PC-3 (cell line): ENCODE data around the gene DIS3L2. TPM values are rescaled to one million over a fixed set of nuclear protein-coding genes. Genes with fewer than 3 reads are reported as not detected.

Experiments used
- ATAC-seq: fragments of 200-7000 bp; cut with Tn5 transposase; 2 replicates; pipeline ENCODE4 v1.9.1; 2020; ENCODE audit warnings: mild to moderate bottlenecking, moderate library complexity
- BruUV-seq: library from RNA; stranded (reverse); fragments of 400-500 nt; replicated peaks from 2 replicates; lab custom pipeline; 2021; lab: Mats Ljungman, UMichigan
- CTCF ChIA-PET: fragments of 300-600 bp; sonication (Branson Sonifier 250); formaldehyde crosslinking; loops from one replicate; lab custom pipeline; 2022; ENCODE audit warnings: antibody characterized with exemption; lab: Charles Lee
- POLR2A ChIA-PET: fragments of 300-600 bp; sonication (Branson Sonifier 250); formaldehyde crosslinking; loops from one replicate; lab custom pipeline; 2022; ENCODE audit warnings: antibody characterized with exemption; ENCODE audit not compliant: unreplicated experiment; lab: Charles Lee
- DNase-seq: peaks from one replicate; pipeline ENCODE4 v3.0.0-alpha.2; 2015
- H2AFZ ChIP-seq: fragments of 300-600 bp; sonication (generic); 2 replicates; pipeline ENCODE4 v1.6.0; 2016; ENCODE audit warnings: antibody characterized with exemption, low read length
- H3F3A ChIP-seq: fragments of 300-600 bp; sonication (generic); one replicate; pipeline ENCODE4 v1.6.0; 2017; ENCODE audit warnings: antibody characterized with exemption, low read length, control low read depth, mild to moderate bottlenecking; ENCODE audit not compliant: unreplicated experiment
- H3K27ac ChIP-seq: fragments of 300-600 bp; sonication (generic); 2 replicates; pipeline ENCODE4 v1.5.1; 2016; ENCODE audit warnings: mild to moderate bottlenecking, low read length
- H3K27me3 ChIP-seq: fragments of 300-600 bp; sonication (generic); 2 replicates; pipeline ENCODE4 v1.6.1; 2016; ENCODE audit warnings: low read length, mixed read lengths
- H3K36me3 ChIP-seq: fragments of 300-600 bp; sonication (generic); 2 replicates; pipeline ENCODE4 v1.6.1; 2016; ENCODE audit warnings: low read depth, mixed run types, low read length, mixed read lengths
- H3K4me1 ChIP-seq: fragments of 300-600 bp; sonication (generic); 2 replicates; pipeline ENCODE4 v1.5.1; 2016; ENCODE audit warnings: low read length; ENCODE audit not compliant: insufficient read depth
- H3K4me2 ChIP-seq: fragments of 300-600 bp; sonication (generic); 2 replicates; pipeline ENCODE4 v1.6.0; 2016; ENCODE audit warnings: low read length
- H3K4me3 ChIP-seq: fragments of 300-600 bp; sonication (generic); 2 replicates; pipeline ENCODE4 v1.5.1; 2016; ENCODE audit warnings: mild to moderate bottlenecking, low read length, mixed read lengths
- H3K79me2 ChIP-seq: fragments of 300-600 bp; sonication (generic); 2 replicates; pipeline ENCODE4 v1.6.1; 2017; ENCODE audit warnings: low read length, mixed read lengths
- H3K9ac ChIP-seq: fragments of 300-600 bp; sonication (generic); 2 replicates; pipeline ENCODE4 v1.6.0; 2016; ENCODE audit warnings: mild to moderate bottlenecking, low read length
- H3K9me2 ChIP-seq: fragments of 300-600 bp; sonication (generic); replicated peaks from 2 replicates; pipeline ENCODE4 v1.6.1; 2016; ENCODE audit warnings: mixed run types, low read length, mixed read lengths
- H3K9me3 ChIP-seq: fragments of 300-600 bp; sonication (generic); 2 replicates; pipeline ENCODE4 v1.6.1; 2016; ENCODE audit warnings: low read length, mixed read lengths
- H4K20me1 ChIP-seq: fragments of 300-600 bp; sonication (generic); 2 replicates; pipeline ENCODE4 v1.6.1; 2016; ENCODE audit warnings: low read length, mixed read lengths
- EZH2 ChIP-seq: fragments of 300-600 bp; sonication (generic); IDR thresholded peaks from one replicate; pipeline ENCODE4 v1.6.1; 2017; ENCODE audit warnings: antibody characterized with exemption, mild to moderate bottlenecking, low read length; ENCODE audit not compliant: unreplicated experiment
- EZH2phosphoT487 ChIP-seq: fragments of 300-600 bp; sonication (generic); IDR thresholded peaks from 2 replicates; pipeline ENCODE4 v1.6.1; 2018; ENCODE audit warnings: mild to moderate bottlenecking, antibody characterized with exemption, low read length, borderline replicate concordance
- intact Hi-C: fragments of 100-400 bp; cut with micrococcal nuclease; formaldehyde crosslinking; loops from 2 replicates; pipeline ENCODE4 v1.9.0; 2023
- total RNA-seq: library from RNA; depleted of rRNA; stranded (reverse); fragments of >200 nt; gene quantifications from 2 replicates; pipeline ENCODE4 v1.2.3, GENCODE V29; 2014
- TF ChIP-seq, protein P1 (sequence below): fragments of 300-600 bp; sonication (generic); conservative IDR thresholded peaks from 2 replicates; pipeline ENCODE4 v1.5.1; 2017; ENCODE audit warnings: antibody characterized with exemption, low read depth, mild to moderate bottlenecking, low read length

DIS3L2 gene
- total RNA-seq, 1 experiment from 2014 or later, result 22.8 TPM

DNA sequence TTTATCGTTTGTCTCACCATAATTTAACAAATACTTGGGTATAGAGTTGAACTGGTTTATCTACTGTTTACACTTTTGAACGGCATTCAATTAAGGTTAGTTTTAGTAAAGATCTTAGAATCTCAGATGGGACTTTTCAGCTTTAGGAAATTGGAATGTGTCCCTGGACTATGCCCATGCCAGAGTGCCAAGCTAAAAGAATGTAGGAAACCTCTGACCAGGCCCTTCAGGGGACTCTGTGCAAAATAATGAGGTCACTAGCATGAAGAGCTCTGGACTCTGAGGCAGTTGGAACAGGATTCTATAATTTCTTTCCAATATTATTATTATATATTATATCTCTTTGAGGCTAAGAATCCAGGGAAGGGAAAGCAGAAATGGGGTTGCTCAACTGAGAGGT, 13.5 kb downstream of the DIS3L2 start:
- no TSS peak for BruUV-seq
- no peaks in the 10 kb centered on the region for H3K9me3 ChIP-seq
- H2AFZ ChIP-seq, result no peak overlapping the region

DNA sequence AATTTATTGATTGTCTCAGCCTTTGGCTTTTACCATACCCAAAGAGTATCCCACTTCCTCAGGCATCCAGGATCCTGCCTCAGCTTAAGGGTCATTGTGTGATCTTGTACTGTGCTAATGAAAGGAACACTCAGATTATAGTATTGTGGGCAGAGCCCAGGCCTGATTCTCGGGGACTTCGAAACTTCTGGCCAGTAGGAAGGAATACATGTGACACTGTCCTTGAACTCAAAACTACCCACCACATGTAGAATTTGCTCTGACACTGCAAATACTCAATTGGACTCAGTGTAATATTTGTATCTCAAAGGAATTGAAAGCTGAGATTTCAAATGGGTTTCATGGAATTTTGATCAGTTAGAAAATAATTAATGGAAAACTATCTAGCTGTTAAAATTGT, 15.9 kb downstream of the DIS3L2 start:
- Histone ChIP-seq H2AFZ (no peak overlapping the region), H3K36me3 (no peaks in the 10 kb centered on the region), H3K4me1 (no peaks in the 10 kb centered on the region), H3K4me3 (no peak overlapping the region), H3K9me2 (no peaks in the 10 kb centered on the region), H3K9ac (no peak overlapping the region), H3K4me2 (no peak overlapping the region), H3K79me2 (no peaks in the 10 kb centered on the region; the same call in 1 of the 2 replicates), H3K27me3 (no peaks in the 10 kb centered on the region), H3K27ac (no peak overlapping the region), H3K9me3 (no peaks in the 10 kb centered on the region), H3F3A (no peaks in the 10 kb centered on the region), H4K20me1 (no peaks in the 10 kb centered on the region)
- ChIA-PET POLR2A (no interaction called here), CTCF (no interaction called here)
- TF ChIP-seq, protein P1, sequence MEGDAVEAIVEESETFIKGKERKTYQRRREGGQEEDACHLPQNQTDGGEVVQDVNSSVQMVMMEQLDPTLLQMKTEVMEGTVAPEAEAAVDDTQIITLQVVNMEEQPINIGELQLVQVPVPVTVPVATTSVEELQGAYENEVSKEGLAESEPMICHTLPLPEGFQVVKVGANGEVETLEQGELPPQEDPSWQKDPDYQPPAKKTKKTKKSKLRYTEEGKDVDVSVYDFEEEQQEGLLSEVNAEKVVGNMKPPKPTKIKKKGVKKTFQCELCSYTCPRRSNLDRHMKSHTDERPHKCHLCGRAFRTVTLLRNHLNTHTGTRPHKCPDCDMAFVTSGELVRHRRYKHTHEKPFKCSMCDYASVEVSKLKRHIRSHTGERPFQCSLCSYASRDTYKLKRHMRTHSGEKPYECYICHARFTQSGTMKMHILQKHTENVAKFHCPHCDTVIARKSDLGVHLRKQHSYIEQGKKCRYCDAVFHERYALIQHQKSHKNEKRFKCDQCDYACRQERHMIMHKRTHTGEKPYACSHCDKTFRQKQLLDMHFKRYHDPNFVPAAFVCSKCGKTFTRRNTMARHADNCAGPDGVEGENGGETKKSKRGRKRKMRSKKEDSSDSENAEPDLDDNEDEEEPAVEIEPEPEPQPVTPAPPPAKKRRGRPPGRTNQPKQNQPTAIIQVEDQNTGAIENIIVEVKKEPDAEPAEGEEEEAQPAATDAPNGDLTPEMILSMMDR, result no peak
- no peak for TF ChIP-seq EZH2phosphoT487
- TF ChIP-seq EZH2, result no peak
- BruUV-seq, result no TSS peak
- DNase-seq (no peak), ATAC-seq (no peak)
- intact Hi-C loops, result no loop called here

More for the DNA sequence above, 13.5 kb downstream of the DIS3L2 start:
- ATAC-seq (no peak), DNase-seq (no peak)
- Histone ChIP-seq H3K36me3 (no peaks in the 10 kb centered on the region), H3K27ac (no peak overlapping the region), H3F3A (no peaks in the 10 kb centered on the region), H4K20me1 (no peaks in the 10 kb centered on the region), H3K4me3 (no peak overlapping the region), H3K9me2 (no peaks in the 10 kb centered on the region), H3K9ac (no peak overlapping the region), H3K4me2 (no peak overlapping the region), H3K79me2 (peaks cover 10% of the 10 kb centered on the region), H3K4me1 (peaks cover 4% of the 10 kb centered on the region), H3K27me3 (no peaks in the 10 kb centered on the region)
- ChIA-PET CTCF (no interaction called here), POLR2A (no interaction called here)
- intact Hi-C loops, result no loop called here
- TF ChIP-seq, protein P1, result no peak
- no peak for TF ChIP-seq EZH2phosphoT487
- no peak for TF ChIP-seq EZH2

GRCh38 chr2:231984992-231985391, 23.5 kb downstream of the DIS3L2 start:
- Histone ChIP-seq H3K27me3 (no peaks in the 10 kb centered on the region), H3K9me2 (no peaks in the 10 kb centered on the region), H3F3A (no peaks in the 10 kb centered on the region), H2AFZ (no peak overlapping the region), H3K4me3 (no peak overlapping the region), H3K27ac (no peak overlapping the region), H3K36me3 (no peaks in the 10 kb centered on the region), H3K4me2 (no peak overlapping the region), H3K79me2 (peaks cover 38% of the 10 kb centered on the region), H3K4me1 (no peaks in the 10 kb centered on the region), H3K9me3 (no peaks in the 10 kb centered on the region), H4K20me1 (no peaks in the 10 kb centered on the region), H3K9ac (no peak overlapping the region)
- no TSS peak for BruUV-seq
- POLR2A ChIA-PET, result no interaction called here
- ATAC-seq (no peak), DNase-seq (no peak)
- TF ChIP-seq, protein P1, result no peak
- TF ChIP-seq EZH2phosphoT487, result no peak
- no peak for TF ChIP-seq EZH2
- CTCF ChIA-PET, result no interaction called here
- intact Hi-C loops, result no loop called here
